HG03066 (cell line): ENCODE data around the gene POMGNT2.

Experiments
- ATAC-seq: cut with Tn5 transposase; IDR thresholded peaks from one replicate; pipeline ENCODE4 v1.9.1; 2021; ENCODE audit warnings: low read depth; ENCODE audit not compliant: unreplicated experiment

Gene POMGNT2

GRCh38 chr3:43104039-43104438 lies 1.8 kb downstream of the POMGNT2 start:
- no peak for ATAC-seq

- no peak for ATAC-seq
Measured at GRCh38 chr3:43102773-43103480, 3.0 kb downstream of the POMGNT2 start.

DNA sequence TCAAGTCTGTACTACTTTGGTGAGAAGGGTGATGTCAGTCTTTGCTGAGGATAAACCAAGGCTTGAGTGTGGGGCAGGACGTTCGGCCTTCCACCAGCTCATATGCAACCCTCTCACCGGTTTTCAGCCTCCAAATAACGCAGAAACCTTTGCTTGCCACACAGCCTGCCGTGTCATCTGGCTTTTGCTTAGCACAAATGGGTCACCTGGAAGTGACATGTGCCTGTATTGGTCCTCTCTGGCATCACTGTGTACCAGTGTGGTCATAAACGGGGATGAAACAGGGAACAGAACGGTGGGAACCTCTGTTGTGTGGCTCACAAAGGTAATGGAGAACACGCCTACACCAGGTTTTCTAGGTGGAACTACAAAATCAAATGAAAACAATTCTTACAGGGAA lies 7.1 kb downstream of the POMGNT2 start:
- no peak for ATAC-seq

DNA sequence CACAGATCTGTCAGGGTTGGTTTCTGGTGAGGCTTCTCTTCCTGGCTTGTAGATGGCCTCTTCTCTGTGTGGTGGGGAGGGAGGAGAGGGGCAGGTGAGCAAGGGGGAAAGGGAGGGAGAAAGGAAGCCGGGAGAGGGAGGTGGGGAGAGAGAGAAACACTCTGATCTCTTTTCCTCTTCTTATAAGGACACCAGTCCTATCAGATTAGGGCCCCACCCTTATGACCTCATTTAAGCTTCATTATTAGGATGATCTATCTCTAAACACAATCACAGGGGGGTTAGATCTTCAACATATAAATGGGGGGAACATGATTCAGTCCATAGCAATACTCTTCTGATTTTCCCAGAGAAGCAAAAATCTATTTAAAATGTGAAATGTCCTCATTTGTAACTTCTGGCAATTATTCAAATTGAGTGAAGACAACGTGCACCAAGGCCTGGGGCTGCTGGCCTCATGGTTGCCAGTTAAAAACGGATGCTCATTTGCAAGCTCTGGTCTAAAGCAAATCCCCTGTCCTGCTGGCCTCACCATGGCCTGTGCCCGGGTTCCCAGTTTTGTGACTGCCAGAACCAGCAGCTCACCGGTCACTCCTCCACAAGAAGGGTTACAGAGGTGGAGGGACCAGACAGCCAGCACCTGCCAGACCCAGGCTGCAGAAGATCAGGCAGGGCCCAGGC lies 8.3 kb downstream of the POMGNT2 start:
- no peak for ATAC-seq

DNA sequence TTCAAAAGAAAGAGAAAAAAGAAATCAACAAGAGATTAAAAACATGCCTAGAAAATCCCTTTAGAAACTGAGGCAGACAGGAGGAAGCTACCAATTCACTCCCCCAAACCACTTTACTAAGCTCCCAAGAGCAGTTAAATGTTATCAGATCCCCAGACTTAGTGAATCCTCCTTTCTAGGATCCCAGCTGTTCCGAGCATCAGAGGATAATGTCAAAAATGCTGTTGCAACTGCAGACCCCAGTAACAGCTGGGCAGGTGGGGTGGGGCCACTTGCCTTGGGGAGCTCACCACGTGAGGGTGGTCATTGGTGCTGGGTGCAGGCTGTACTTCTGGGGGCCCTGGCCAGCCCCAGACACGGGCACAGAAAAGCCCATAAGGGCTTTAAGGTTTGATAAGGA lies 9.1 kb downstream of the POMGNT2 start:
- ATAC-seq: no peak

- no peak for ATAC-seq
Measured at GRCh38 chr3:43095370-43095769, 10.5 kb downstream of the POMGNT2 start.

DNA sequence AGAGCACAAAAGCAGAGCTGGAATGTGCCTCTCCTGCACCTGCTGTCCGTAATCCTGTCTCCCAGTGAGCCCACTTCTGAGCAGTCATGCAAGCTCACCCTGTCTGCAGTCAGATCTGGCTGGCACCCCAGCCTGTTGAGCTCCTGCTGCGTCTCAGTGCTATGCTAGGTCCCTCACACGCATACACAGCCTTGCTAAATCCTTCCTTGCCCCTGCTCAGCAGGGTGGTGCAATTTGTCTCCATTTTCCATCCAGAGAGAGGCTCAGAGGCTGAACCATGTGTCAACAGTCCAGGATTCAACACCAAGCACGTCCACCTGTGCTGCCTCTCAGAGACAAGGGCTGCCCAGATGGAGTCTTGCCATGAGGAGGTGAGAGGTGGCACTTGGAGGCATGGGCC lies 11.0 kb downstream of the POMGNT2 start:
- no peak for ATAC-seq

- ATAC-seq: no peak
Measured at GRCh38 chr3:43094381-43094780, 11.5 kb downstream of the POMGNT2 start.

DNA sequence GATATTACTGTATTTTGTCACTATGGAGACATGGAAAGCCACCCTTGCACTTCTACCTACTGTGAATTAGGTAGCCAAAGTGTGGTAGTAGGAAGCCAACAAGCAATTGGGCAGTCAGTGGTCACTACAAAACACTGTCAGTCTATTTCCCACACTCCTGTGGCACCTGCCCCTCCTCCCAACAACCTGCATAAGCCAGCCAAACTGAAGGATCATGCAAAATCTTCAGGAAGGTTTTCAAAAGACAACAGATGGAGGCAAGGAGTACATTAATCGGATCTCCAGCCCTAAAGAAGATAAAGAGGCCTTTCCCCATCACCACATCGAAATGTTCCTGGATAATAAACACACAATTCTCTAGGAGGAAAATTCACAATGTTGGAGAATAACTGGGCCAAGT lies 11.9 kb downstream of the POMGNT2 start:
- ATAC-seq: no peak

- no peak for ATAC-seq
Measured at GRCh38 chr3:43093006-43093405, 12.9 kb downstream of the POMGNT2 start.

DNA sequence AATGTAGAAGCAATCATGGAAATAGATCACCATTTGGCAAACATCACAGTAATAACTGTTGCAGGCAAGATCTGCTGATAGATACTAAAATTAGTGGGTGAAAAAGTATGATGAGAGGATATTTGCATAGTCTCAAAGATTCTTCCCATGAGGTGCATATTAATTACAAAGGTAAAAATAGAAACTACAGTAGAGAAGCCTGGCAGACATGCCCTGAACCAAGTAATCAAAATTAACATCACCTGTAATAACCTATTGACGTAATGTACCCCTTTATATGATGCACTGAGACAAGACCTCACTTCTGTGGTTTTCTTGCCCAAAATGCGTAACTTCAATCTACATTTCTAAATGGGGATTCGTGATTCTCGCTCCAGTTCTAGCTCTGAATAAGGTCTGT lies 14.4 kb downstream of the POMGNT2 start:
- ATAC-seq: no peak

DNA sequence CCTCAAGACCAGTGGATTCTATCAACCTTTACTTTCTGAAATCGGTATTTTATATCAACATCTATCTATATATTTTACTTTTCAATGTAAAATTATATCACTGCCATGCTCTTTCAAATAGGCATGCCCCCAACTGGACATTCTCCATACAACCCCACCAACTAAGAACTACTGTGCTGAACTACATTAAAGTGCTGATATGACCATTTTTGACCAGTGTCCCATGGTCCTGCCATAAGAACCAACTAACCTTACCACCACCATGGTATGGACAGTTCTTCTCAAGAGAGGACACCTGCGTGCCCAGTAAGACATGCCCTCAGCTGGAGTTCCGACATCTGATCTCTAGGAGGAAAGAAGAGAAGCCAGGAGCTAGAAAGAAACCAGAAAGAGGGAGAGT lies 15.6 kb downstream of the POMGNT2 start:
- ATAC-seq: no peak

DNA sequence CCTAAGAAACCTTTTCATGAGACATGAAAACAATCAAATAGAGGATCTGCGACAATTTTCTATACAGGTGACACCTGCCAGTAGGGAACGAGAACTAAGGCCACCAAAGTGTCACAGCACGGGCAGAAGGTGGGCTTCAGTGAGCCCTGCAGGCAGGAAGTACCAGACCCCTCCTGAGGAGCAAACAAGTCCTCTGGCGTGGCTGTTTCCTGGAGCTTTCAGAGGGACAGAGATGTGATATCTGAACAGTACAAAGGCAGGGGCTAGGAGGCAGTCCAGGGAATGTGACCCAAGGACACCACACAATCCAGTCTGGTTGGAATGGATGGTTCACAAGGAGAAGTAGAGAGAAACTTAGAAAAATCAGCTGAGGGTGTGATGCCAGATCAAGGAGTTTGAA lies 16.8 kb downstream of the POMGNT2 start:
- no peak for ATAC-seq

DNA sequence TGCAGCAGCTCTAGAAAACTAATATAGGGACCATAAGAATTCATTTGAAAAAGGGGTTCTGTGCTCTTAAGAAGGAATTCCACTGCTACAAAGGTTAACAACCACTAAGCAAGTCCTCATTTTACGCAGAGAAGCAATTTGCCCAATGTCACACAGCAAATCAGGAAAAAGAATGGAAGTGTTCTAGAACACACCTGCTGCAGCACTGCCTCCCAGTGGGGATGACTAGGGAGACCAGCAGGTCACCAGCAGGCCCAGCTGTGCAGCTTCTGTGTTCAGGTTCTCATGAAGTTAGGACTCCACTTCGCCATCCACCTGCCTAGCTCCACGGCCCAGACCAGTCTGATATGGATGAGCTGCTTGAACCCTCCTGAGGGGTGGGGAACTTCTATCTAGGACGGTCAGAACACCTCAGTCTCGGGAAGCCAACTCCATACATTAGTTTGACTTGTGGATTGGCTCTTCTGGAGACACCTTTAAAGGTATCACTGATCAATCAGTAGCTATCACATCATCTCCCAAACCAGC lies 18.6 kb downstream of the POMGNT2 start:
- no peak for ATAC-seq

- no peak for ATAC-seq
Measured at GRCh38 chr3:43086460-43087165, 19.3 kb downstream of the POMGNT2 start.

GRCh38 chr3:43082457-43082856 lies 23.4 kb downstream of the POMGNT2 start:
- ATAC-seq: no peak

GRCh38 chr3:43081796-43082195 lies 24.1 kb downstream of the POMGNT2 start:
- ATAC-seq: no peak

GRCh38 chr3:43080726-43081568 lies 24.9 kb downstream of the POMGNT2 start:
- no peak for ATAC-seq

DNA sequence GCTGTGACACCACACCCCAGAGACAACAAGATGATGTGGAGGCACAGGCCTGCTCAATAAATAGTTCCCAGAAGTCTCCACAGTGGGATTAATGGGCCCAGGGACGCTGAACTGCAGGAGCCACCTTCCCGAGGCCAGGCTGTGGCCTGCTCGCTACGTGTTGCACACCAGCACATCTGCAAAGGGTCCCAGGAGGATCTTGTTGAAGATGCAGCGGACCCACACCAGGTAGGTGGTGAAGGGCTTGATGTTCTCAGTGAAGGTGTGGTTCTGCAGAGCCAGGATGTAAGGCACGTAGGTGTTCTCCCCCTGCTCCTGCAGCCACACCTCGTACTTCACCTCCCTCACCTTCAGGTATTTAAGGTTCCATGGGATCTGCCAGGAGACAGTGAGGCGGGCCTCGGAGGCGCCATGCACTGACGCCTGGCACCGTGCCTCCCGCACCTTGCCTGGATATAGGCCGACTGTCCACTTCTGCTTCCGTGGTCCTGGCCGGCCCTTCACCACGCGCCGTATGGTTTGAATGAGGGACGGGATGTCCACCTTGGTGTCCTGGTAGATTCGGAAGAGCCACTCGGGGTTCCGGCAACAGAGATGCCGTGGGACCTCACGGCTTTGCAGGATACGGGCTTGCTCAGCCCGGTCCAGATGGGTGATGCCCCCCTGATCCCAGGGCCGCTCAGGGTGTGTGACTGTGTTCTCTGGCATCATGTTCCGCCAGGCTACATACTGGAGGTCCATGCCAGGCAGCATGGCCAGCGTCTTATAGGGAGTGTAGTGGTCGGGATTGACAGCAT lies 26.1 kb downstream of the POMGNT2 start:
- ATAC-seq: no peak

GRCh38 chr3:43077707-43078106 lies 28.2 kb downstream of the POMGNT2 start:
- no peak for ATAC-seq
